Measurements from ENCODE around the gene DMD.
"Not testable (repeated sequence)": the region's sequence is repeated elsewhere in the genome, so short reads cannot be mapped to it uniquely, and the experiment has no call there.

The DMD gene

GRCh38 chrX:31593353-31593752, 1618.0 kb downstream of the DMD start:
- ChIA-PET POLR2A (no interaction called here), CTCF (no interaction called here)
- no peak for TF ChIP-seq CTCF (IDR thresholded peaks at IDR 0.05; ENCODE audit: control extremely low read depth, extremely low read depth, low read depth, missing control alignments)
- DNase-seq (ENCODE audit: extremely low spot score), result no peak

GRCh38 chrX:31591355-31591754, 1620.0 kb downstream of the DMD start:
- ChIA-PET POLR2A (no interaction called here), CTCF (no interaction called here)
- no peak for TF ChIP-seq CTCF (IDR thresholded peaks at IDR 0.05; ENCODE audit: control extremely low read depth, extremely low read depth, low read depth, missing control alignments)
- DNase-seq (ENCODE audit: extremely low spot score), result no peak

- ChIA-PET POLR2A (no interaction called here), CTCF (no interaction called here)
- TF ChIP-seq CTCF (IDR thresholded peaks at IDR 0.05; ENCODE audit: control extremely low read depth, extremely low read depth, low read depth, missing control alignments), result no peak
These were observed 1620.7 kb downstream of the DMD start for GRCh38 chrX:31590581-31591114.

GRCh38 chrX:31589503-31589902, 1621.8 kb downstream of the DMD start:
- ChIA-PET CTCF (no interaction called here), POLR2A (no interaction called here)
- DNase-seq (ENCODE audit: extremely low spot score), result no peak
- TF ChIP-seq CTCF (IDR thresholded peaks at IDR 0.05; ENCODE audit: control extremely low read depth, extremely low read depth, low read depth, missing control alignments), result no peak

More at GRCh38 chrX:31590581-31591114, 1620.7 kb downstream of the DMD start:
- no peak for DNase-seq (ENCODE audit: extremely low spot score)

GRCh38 chrX:31588355-31588754, 1623.0 kb downstream of the DMD start:
- no peak for TF ChIP-seq CTCF (IDR thresholded peaks at IDR 0.05; ENCODE audit: control extremely low read depth, extremely low read depth, low read depth, missing control alignments)
- POLR2A ChIA-PET, result no interaction called here
- no peak for DNase-seq (ENCODE audit: extremely low spot score)
- CTCF ChIA-PET, result no interaction called here

GRCh38 chrX:31583892-31584291, 1627.5 kb downstream of the DMD start:
- CTCF ChIA-PET; DNase-seq (ENCODE audit: extremely low spot score); POLR2A ChIA-PET: not testable (repeated sequence)

GRCh38 chrX:31580726-31581125, 1630.6 kb downstream of the DMD start:
- no peak for TF ChIP-seq CTCF (IDR thresholded peaks at IDR 0.05; ENCODE audit: control extremely low read depth, extremely low read depth, low read depth, missing control alignments)
- DNase-seq (ENCODE audit: extremely low spot score), result no peak
- CTCF ChIA-PET, result no interaction called here
- POLR2A ChIA-PET, result no interaction called here

All from GM10248 (cell line).